Astrocyte (in vitro differentiated cells and primary cell): ENCODE results near the gene CENPS. TPM values are rescaled to one million over a fixed set of nuclear protein-coding genes. Genes with fewer than 3 reads are reported as not detected.

Source experiments
- DNase-seq: peaks from one replicate; pipeline ENCODE4 v3.0.0-alpha.2; 2010; ENCODE audit warnings: low read depth
- FAIRE-seq: peaks from 2 replicates; lab custom pipeline; 2011; peaks lifted over from hg19 to GRCh38; lab: Jason Lieb, UNC
- H2AFZ ChIP-seq: 2 replicates; pipeline ENCODE4 v1.6.0; 2012; ENCODE audit warnings: low read depth, low read length, inconsistent platforms
- H3K27ac ChIP-seq: 2 replicates; pipeline ENCODE4 v1.5.1; 2011; ENCODE audit warnings: low read depth, low read length, inconsistent platforms
- H3K27me3 ChIP-seq: 2 replicates; pipeline ENCODE4 v1.6.0; 2011; ENCODE audit warnings: low read length, inconsistent platforms; ENCODE audit not compliant: insufficient read depth
- H3K36me3 ChIP-seq: 2 replicates; pipeline ENCODE4 v1.5.1; 2011; ENCODE audit warnings: low read length, inconsistent platforms; ENCODE audit not compliant: insufficient read depth
- H3K4me1 ChIP-seq: 2 replicates; pipeline ENCODE4 v1.5.1; 2011; ENCODE audit warnings: low read length, inconsistent platforms; ENCODE audit not compliant: insufficient read depth
- H3K4me2 ChIP-seq: 2 replicates; pipeline ENCODE4 v1.6.0; 2012; ENCODE audit warnings: low read length, inconsistent platforms
- H3K4me3 ChIP-seq: 2 replicates; pipeline ENCODE4 v1.5.1; 2011; ENCODE audit warnings: low read depth, mild to moderate bottlenecking, low read length, inconsistent platforms; ENCODE audit not compliant: insufficient read depth
- H3K79me2 ChIP-seq: 2 replicates; pipeline ENCODE4 v1.6.0; 2012; ENCODE audit warnings: mild to moderate bottlenecking, low read length, inconsistent platforms; ENCODE audit not compliant: insufficient read depth
- H3K9ac ChIP-seq: 2 replicates; pipeline ENCODE4 v1.6.0; 2012; ENCODE audit warnings: mild to moderate bottlenecking, low read length, inconsistent platforms
- H3K9me3 ChIP-seq: 2 replicates; pipeline ENCODE4 v1.5.1; 2012; ENCODE audit warnings: low read depth, mild to moderate bottlenecking, low read length, inconsistent platforms; ENCODE audit not compliant: insufficient read depth
- H4K20me1 ChIP-seq: 2 replicates; pipeline ENCODE4 v1.6.0; 2012; ENCODE audit warnings: low read length, inconsistent platforms; ENCODE audit not compliant: insufficient read depth
- H3K27ac Mint-ChIP-seq: one replicate; pipeline ENCODE4 v1.8.0; 2021; ENCODE audit warnings: mild to moderate bottlenecking, mixed read lengths; ENCODE audit not compliant: unreplicated experiment
- H3K27me3 Mint-ChIP-seq: one replicate; pipeline ENCODE4 v1.8.0; 2021; ENCODE audit warnings: low read depth, mixed read lengths; ENCODE audit not compliant: unreplicated experiment
- H3K36me3 Mint-ChIP-seq: one replicate; pipeline ENCODE4 v1.8.0; 2021; ENCODE audit warnings: low read depth, mixed read lengths; ENCODE audit not compliant: unreplicated experiment
- H3K4me1 Mint-ChIP-seq: one replicate; pipeline ENCODE4 v1.8.0; 2021; ENCODE audit warnings: low read depth, mixed read lengths; ENCODE audit not compliant: unreplicated experiment
- H3K4me3 Mint-ChIP-seq: one replicate; pipeline ENCODE4 v1.8.0; 2021; ENCODE audit warnings: mild to moderate bottlenecking, moderate library complexity, mixed read lengths; ENCODE audit not compliant: unreplicated experiment
- H3K9me3 Mint-ChIP-seq: one replicate; pipeline ENCODE4 v1.8.0; 2021; ENCODE audit warnings: mild to moderate bottlenecking, mixed read lengths; ENCODE audit not compliant: unreplicated experiment
- EZH2 ChIP-seq: IDR thresholded peaks from 2 replicates; pipeline ENCODE4 v1.6.1; 2012; ENCODE audit warnings: mild to moderate bottlenecking, low read length, inconsistent platforms; ENCODE audit not compliant: insufficient read depth
- total RNA-seq: library from RNA; stranded (reverse); gene quantifications from 2 replicates; pipeline ENCODE4 v1.2.1, GENCODE V29; 2021
- TF ChIP-seq, protein P1 (sequence below): IDR thresholded peaks from 2 replicates; pipeline ENCODE4 v1.5.1; 2011; ENCODE audit warnings: low read depth, mild to moderate bottlenecking, inconsistent platforms, low read length, moderate library complexity; ENCODE audit not compliant: insufficient read depth

The CENPS gene
- total RNA-seq, 1 donor from 2014 or later: 9.0 TPM

DNA sequence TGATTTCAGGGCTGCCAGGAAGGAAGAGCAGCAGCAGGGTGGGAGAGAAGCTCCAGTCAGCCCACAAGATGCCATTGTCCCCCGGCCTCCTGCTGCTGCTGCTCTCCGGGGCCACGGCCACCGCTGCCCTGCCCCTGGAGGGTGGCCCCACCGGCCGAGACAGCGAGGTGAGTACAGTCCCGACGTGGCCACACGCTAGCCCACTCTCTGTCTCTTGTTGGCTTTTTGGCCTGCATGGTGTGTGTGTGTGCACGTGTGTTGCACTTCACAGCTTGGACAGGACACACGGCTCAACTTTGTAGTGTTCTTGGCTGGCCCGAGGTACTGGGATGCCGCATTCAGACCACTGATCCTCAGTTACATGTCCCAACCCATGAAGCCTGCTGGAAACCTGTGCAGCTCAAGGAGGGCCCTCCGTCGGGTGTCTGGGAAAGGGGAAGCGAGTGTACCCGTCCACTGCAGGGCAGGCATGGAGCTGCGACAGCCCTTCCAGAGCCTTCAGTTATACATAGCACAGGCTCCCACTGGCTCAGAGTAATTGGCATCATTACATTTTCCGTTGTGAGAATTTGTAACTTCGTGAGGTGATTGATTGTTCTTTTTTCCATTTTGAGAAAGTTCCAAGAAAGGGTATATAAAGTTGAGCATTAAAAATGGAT lies 20.1 kb downstream of the CENPS start:
- no peak for FAIRE-seq
- Histone ChIP-seq H3K27me3 (no peaks in the 10 kb centered on the region), H3K36me3 (no peaks in the 10 kb centered on the region), H3K4me1 (peaks cover 5% of the 10 kb centered on the region), H3K79me2 (no peaks in the 10 kb centered on the region), H3K9me3 (no peaks in the 10 kb centered on the region), H3K4me3 (no peak overlapping the region), H3K27ac (no peak overlapping the region), H4K20me1 (no peaks in the 10 kb centered on the region), H3K4me2 (no peak overlapping the region), H3K9ac (no peak overlapping the region), H2AFZ (no peak overlapping the region)
- H3K27me3 Mint-ChIP-seq: no peaks in the 10 kb centered on the region
- no peak for DNase-seq
- H3K9me3 Mint-ChIP-seq: no peaks in the 10 kb centered on the region
- H3K4me3 Mint-ChIP-seq: no peak overlapping the region
- TF ChIP-seq EZH2: no peak
- TF ChIP-seq, protein P1, sequence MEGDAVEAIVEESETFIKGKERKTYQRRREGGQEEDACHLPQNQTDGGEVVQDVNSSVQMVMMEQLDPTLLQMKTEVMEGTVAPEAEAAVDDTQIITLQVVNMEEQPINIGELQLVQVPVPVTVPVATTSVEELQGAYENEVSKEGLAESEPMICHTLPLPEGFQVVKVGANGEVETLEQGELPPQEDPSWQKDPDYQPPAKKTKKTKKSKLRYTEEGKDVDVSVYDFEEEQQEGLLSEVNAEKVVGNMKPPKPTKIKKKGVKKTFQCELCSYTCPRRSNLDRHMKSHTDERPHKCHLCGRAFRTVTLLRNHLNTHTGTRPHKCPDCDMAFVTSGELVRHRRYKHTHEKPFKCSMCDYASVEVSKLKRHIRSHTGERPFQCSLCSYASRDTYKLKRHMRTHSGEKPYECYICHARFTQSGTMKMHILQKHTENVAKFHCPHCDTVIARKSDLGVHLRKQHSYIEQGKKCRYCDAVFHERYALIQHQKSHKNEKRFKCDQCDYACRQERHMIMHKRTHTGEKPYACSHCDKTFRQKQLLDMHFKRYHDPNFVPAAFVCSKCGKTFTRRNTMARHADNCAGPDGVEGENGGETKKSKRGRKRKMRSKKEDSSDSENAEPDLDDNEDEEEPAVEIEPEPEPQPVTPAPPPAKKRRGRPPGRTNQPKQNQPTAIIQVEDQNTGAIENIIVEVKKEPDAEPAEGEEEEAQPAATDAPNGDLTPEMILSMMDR: no peak
- peaks cover 7% of the 10 kb centered on the region for H3K4me1 Mint-ChIP-seq
- no peak overlapping the region for H3K27ac Mint-ChIP-seq
- H3K36me3 Mint-ChIP-seq: no peaks in the 10 kb centered on the region

DNA sequence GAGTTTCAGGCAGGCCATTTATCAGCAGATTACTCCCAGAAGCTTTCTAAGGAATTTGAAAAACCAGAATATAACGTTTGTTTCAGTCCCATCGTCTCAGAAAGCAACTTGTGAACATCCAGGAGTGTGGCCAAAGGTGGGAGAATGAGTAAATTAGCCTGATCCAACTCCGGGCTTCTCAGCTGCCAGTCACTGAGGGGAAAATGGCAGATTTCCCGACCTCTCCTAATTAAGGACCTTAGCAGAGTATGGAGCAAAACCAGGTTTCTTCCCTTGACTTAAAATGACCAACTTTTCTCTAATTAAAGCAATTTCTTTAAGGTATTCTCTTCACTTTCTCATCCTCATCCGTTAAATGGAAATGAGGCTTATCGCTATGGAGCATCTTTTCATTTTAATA lies 20.6 kb downstream of the CENPS start:
- peaks cover 7% of the 10 kb centered on the region for H3K4me1 Mint-ChIP-seq
- H3K27me3 Mint-ChIP-seq: no peaks in the 10 kb centered on the region
- H3K4me2 ChIP-seq: peak overlapping the region; percentile 53
- FAIRE-seq (no peak), DNase-seq (no peak)
- H3K27ac ChIP-seq: no peak overlapping the region
- no peak overlapping the region for H3K4me3 ChIP-seq
- no peaks in the 10 kb centered on the region for H3K36me3 ChIP-seq
- H3K9me3 Mint-ChIP-seq: no peaks in the 10 kb centered on the region
- H3K36me3 Mint-ChIP-seq: no peaks in the 10 kb centered on the region
- H3K27ac Mint-ChIP-seq: no peak overlapping the region
- no peak overlapping the region for H3K4me3 Mint-ChIP-seq
- no peak for TF ChIP-seq EZH2
- TF ChIP-seq, protein P1: no peak
- peak overlapping the region; percentile 1 for H3K9ac ChIP-seq
- H2AFZ ChIP-seq: no peak overlapping the region
- peaks cover 5% of the 10 kb centered on the region for H3K4me1 ChIP-seq
- no peaks in the 10 kb centered on the region for H3K27me3 ChIP-seq
- H3K79me2 ChIP-seq: no peaks in the 10 kb centered on the region
- H4K20me1 ChIP-seq: no peaks in the 10 kb centered on the region
- H3K9me3 ChIP-seq: no peaks in the 10 kb centered on the region

DNA sequence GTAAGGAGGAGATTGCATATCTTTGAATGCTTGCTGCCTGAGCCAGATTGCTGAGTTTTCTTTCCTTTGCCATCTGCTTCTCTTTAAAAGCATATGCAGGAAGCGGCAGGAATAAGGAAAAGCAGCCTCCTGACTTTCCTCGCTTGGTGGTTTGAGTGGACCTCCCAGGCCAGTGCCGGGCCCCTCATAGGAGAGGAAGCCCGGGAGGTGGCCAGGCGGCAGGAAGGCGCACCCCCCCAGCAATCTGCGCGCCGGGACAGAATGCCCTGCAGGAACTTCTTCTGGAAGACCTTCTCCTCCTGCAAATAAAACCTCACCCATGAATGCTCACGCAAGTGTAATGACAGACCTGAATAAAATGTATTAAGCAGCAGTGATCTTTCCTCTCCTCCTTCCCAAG lies 21.1 kb downstream of the CENPS start:
- no peaks in the 10 kb centered on the region for H3K27me3 Mint-ChIP-seq
- Histone ChIP-seq H3K79me2 (no peaks in the 10 kb centered on the region), H3K4me2 (peak overlapping the region; percentile 53), H3K4me1 (peaks cover 5% of the 10 kb centered on the region), H3K9ac (peak overlapping the region; percentile 1), H4K20me1 (no peaks in the 10 kb centered on the region), H3K9me3 (no peaks in the 10 kb centered on the region), H3K27ac (no peak overlapping the region), H3K4me3 (peak overlapping the region; percentile 7), H3K36me3 (no peaks in the 10 kb centered on the region), H3K27me3 (no peaks in the 10 kb centered on the region), H2AFZ (no peak overlapping the region)
- H3K27ac Mint-ChIP-seq: no peak overlapping the region
- DNase-seq: peak; percentile 19
- no peaks in the 10 kb centered on the region for H3K9me3 Mint-ChIP-seq
- H3K4me3 Mint-ChIP-seq: no peak overlapping the region
- peaks cover 10% of the 10 kb centered on the region for H3K4me1 Mint-ChIP-seq
- TF ChIP-seq, protein P1: no peak
- no peak for TF ChIP-seq EZH2
- H3K36me3 Mint-ChIP-seq: no peaks in the 10 kb centered on the region
- no peak for FAIRE-seq
